Brain microvascular endothelial cell (primary cell): ENCODE data around the gene ZBTB32.

Experiments
- DNase-seq: peaks from one replicate; pipeline ENCODE4 v3.0.0-alpha.2; 2020
- H3K27ac ChIP-seq: fragments of 250-450 bp; sonication (Bioruptor Pico); 2 replicates; pipeline ENCODE4 v1.5.1; 2020; ENCODE audit warnings: mild to moderate bottlenecking, moderate library complexity
- H3K27me3 ChIP-seq: fragments of 250-450 bp; sonication (Bioruptor Pico); replicated peaks from 2 replicates; pipeline ENCODE4 v1.5.1; 2020; ENCODE audit warnings: mild to moderate bottlenecking
- H3K36me3 ChIP-seq: fragments of 250-450 bp; sonication (Bioruptor Pico); replicated peaks from 2 replicates; pipeline ENCODE4 v1.5.1; 2020; ENCODE audit warnings: mild to moderate bottlenecking
- H3K4me3 ChIP-seq: 2 replicates; pipeline ENCODE4 v1.5.1; 2011; ENCODE audit warnings: low read depth, mild to moderate bottlenecking, control low read depth, low read length, moderate library complexity
- CTCF ChIP-seq: IDR thresholded peaks from 2 replicates; pipeline ENCODE4 v1.5.1; 2011; ENCODE audit warnings: low read depth, mild to moderate bottlenecking, moderate library complexity, low read length, control low read depth, inconsistent platforms; ENCODE audit errors: missing control alignments
- in situ Hi-C: cut with HindIII; loops from 2 replicates; pipeline ENCODE4 v1.10.0; 2017; ENCODE audit warnings: low sequenced_read_pairs, low pct_ligation_motif_present

The ZBTB32 gene

DNA sequence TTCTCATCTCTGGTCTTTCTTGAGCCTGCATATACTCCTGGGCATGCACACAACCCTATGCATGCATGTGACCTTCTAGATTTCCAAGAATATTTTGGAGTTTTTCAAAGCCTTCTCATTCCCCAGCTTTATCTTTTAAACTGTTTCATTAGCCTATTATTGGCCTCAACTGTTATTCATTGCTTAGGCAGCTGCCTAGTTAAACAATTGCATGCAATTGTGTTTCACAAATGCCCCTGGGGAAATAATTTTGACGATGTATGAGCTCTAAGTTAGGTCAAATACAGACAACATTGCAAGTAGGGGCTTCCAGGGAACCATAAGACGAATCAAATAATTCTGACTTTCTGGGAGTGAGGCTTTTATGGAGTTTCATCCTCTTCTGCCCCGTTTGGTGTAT is 40.4 kb upstream of the ZBTB32 start:
- H3K36me3 ChIP-seq = peaks cover 3% of the 10 kb centered on the region
- H3K27me3 ChIP-seq = no peaks in the 10 kb centered on the region
- TF ChIP-seq CTCF = no peak
- no peak overlapping the region for H3K4me3 ChIP-seq
- DNase-seq = no peak
- in situ Hi-C loops = no loop called here
- H3K27ac ChIP-seq = no peak overlapping the region

DNA sequence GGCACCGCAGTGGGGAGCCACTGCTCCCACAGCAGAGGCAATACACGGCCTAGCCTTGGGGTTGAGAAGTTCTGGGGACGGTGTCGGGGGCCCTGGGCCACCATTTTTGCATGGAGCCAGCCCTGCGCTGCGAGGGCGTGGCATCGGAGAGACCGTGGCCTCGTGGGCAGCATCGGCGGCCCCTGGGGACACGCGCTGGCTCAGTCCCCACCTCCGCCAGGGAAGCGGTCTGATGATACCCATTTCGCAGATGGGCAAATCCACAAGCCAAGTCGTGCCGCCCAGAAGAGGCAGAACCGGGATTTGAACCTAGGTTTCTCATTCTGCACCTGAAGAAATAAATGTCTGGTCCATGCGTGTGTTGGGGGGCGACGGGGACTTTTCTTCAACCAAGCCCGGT is 39.2 kb upstream of the ZBTB32 start:
- DNase-seq = no peak
- in situ Hi-C loops = no loop called here

DNA sequence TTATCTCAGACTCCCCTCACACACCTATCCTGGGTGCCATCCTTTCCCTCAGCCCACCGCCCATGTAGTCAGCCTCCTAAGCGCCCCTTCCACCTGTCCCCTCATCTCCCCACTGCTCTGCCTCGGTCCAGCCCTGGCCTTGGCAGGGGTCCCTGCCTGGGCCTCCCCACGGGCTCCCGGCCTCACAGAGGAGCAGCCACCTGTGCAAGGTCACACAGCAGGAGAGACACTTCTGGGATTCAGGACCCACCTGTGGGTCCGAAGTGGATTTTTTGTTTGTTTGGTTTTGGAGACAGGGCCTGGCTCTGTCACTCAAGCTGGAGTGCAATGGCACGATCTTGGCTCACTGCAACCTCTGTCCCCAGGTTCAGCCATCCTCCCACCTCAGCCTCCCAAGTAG is 38.8 kb upstream of the ZBTB32 start:
- no peaks in the 10 kb centered on the region for H3K27me3 ChIP-seq
- no peak overlapping the region for H3K4me3 ChIP-seq
- no peak for DNase-seq
- no peak for TF ChIP-seq CTCF
- in situ Hi-C loops = no loop called here
- H3K36me3 ChIP-seq = no peaks in the 10 kb centered on the region
- no peak overlapping the region for H3K27ac ChIP-seq

More for the DNA sequence above, 39.2 kb upstream of the ZBTB32 start:
- Histone ChIP-seq H3K36me3 (no peaks in the 10 kb centered on the region), H3K27ac (no peak overlapping the region), H3K27me3 (no peaks in the 10 kb centered on the region), H3K4me3 (no peak overlapping the region)
- no peak for TF ChIP-seq CTCF

DNA sequence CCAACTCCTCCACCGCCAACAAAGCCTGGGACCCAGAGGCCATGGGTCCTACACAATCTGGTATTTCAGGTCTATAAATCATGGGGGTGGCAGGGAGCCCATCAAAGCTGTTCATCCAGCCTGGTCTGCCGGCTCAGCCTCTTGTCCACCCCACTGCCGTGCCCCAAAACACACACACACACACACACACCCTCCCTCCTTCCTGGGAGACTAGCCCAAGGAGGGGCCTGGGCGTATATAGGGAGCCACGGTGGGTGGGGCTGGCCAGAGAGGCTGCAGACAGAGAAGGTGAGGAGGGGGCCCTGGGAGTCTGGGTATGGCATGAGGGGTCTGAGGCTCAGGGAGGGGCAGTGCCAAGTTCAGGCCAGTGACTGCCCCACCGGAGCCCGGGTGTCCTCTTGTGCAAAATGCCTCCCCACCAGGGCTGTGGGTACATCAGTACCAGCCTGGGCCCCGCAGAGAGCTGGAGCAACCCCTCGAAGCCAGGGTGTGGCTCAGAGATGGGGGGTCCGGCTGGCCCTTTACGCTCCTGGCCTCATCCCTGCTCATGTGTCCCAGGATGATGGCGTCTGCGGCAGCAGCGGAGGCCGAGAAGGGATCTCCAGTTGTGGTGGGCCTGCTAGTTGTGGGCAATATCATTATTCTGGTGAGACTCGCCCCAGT is 38.0 kb upstream of the ZBTB32 start, which contains the start of gene UPK1A:
Gene UPK1A, plus strand, starts transcription at position 267 of the 663 bp plus-strand sequence. Its CDS starts 296 bp downstream, at position 563.
- Histone ChIP-seq H3K4me3 (no peak within 1 kb of the TSS), H3K36me3 (no peaks in the 10 kb centered on the region), H3K27me3 (no peaks in the 10 kb centered on the region), H3K27ac (no peak within 1 kb of the TSS)
- in situ Hi-C loops = no loop called here
- no peak for TF ChIP-seq CTCF
- DNase-seq = no peak

GRCh38 chr19:35669566-35669965 is 34.8 kb upstream of the ZBTB32 start:
- Histone ChIP-seq H3K27me3 (no peaks in the 10 kb centered on the region), H3K36me3 (no peaks in the 10 kb centered on the region), H3K4me3 (no peak overlapping the region), H3K27ac (no peak overlapping the region)
- DNase-seq = no peak
- in situ Hi-C loops = no loop called here
- TF ChIP-seq CTCF = no peak

DNA sequence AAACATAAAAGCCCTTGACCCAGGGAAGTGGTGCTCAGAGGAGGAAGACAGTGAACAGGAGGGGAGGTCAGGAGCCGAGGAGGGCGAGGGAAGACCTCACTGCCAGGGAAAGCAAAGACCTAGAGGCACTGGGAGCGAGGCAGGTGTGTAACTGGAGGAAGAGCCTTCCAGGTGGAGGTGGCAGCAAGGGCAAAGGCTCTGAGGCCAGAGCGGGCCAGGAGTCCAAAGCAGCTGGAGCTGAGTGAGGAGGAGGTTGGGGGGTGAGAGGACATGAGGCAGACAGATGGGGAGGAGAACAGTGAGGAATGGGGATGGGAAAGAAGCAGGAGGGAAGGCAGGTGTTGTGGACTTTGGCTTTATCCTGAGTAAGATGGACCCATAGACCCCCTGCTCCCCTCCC is 34.4 kb upstream of the ZBTB32 start:
- Histone ChIP-seq H3K4me3 (no peak overlapping the region), H3K27ac (no peak overlapping the region), H3K27me3 (no peaks in the 10 kb centered on the region), H3K36me3 (no peaks in the 10 kb centered on the region)
- in situ Hi-C loops = no loop called here
- no peak for TF ChIP-seq CTCF
- no peak for DNase-seq
